CD4-positive, alpha-beta T cell treated with Interleukin-17A for 1 hour (primary cell): ENCODE results near the gene EMP1.
A peak's percentile ranks its signal among the peaks of the same experiment; 100 is the strongest.

Experiments
- DNase-seq: peaks from one replicate; pipeline ENCODE4 v3.0.0-alpha.2; 2020

EMP1 gene

GRCh38 chr12:13223941-13224340, 27.4 kb downstream of the EMP1 start:
- DNase-seq: no peak

- no peak for DNase-seq
These were observed 30.7 kb downstream of the EMP1 start for GRCh38 chr12:13227191-13227590.

GRCh38 chr12:13228579-13228978, 32.1 kb downstream of the EMP1 start:
- no peak for DNase-seq

DNA sequence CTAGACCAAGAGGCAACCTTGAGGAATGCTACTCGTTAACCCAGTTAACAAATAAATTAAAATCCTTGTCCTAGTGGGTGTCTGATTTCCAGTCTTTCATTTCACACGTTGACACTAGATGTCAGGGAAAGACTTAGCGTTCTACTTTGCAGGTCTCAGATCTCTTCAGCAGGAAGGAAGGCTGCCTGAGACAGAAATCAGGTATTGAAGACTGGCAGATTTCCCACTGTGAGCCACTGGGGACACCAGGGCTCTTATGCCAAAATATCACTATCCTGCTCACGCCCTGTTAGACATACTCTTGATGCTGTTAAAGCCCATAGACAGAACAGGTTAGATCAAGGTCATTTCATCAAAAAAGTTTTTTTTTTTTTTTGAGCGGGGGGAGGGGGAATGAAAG, 33.0 kb downstream of the EMP1 start:
- DNase-seq: no peak

GRCh38 chr12:13230500-13230899, 34.0 kb downstream of the EMP1 start:
- DNase-seq: no peak

- peak; percentile 44 for DNase-seq
These were observed 37.5 kb downstream of the EMP1 start for GRCh38 chr12:13233830-13234641.

GRCh38 chr12:13238204-13238603, 41.7 kb downstream of the EMP1 start:
- no peak for DNase-seq

DNA sequence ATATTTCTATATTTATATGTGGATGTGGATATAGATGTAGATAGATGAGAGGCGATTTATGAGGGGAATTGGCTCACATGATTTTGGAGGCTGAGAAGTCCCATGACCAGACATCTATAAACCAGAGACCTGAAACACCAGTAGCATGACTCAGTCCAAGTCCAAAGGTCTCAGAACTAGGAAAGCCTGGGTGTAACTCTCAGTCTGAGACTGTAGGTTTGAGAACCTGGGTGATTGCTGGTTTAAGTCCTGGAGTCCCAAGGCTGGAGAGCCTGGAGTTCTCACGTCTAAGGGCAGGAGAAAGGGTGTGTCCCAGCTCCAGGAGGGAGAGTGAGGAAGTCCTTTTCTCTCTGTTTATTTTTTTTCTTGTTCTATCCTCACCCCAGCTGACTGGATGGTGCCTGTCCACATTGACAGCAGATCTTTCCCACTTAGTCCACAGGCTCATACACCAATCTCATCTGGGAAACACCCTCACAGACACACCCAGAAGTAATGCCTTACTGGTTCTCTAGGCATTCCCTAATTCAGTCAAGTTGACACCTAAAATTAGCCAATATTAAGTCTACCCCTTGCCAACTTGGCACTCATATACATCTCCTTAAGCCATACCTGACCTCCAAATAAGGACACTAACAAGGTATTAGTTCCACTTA, 45.4 kb downstream of the EMP1 start:
- no peak for DNase-seq

DNA sequence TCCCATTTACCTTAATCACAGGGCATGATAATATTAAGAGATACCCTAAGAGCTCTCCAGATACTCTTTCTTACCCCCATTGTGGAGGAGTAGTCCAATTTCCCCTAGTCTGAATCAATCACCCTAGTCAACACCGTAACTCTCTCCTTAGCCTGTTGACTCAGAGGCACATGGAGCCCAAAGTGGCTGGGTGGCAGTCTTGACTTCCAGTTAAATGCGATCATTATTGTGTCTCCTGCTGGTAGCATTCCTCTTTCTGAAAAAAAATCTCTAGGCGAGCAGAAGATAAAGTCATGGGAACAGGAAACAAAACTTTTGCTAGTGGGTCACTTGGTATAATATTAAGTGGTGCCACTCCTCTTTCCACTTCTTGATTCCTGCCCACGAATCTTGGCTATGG, 46.4 kb downstream of the EMP1 start:
- DNase-seq: no peak

- no peak for DNase-seq
These were observed 47.1 kb downstream of the EMP1 start for GRCh38 chr12:13243516-13244070.

DNA sequence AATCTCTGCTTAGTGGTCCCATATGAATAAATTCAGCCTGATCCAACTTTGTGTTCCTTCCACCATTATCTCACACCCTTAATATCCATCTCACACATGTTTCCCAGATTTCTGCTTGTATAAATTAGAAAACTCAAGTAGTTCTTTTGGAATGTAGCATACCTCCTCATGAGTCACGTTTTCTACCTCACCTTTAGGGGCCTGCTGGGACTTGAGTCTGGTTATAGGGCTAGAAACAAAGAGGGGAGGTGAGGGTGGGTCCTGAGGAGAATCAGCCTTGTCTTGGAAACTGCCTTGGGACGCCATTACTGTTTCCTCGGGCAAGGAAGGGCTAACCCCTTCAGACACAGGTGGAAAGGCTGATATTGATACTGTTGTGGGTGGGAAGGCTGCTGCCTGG, 51.1 kb downstream of the EMP1 start:
- DNase-seq: no peak

GRCh38 chr12:13248964-13249363, 52.4 kb downstream of the EMP1 start:
- DNase-seq: no peak

- DNase-seq: no peak
These were observed 53.9 kb downstream of the EMP1 start for GRCh38 chr12:13250416-13250815.

- DNase-seq: no peak
These were observed 55.0 kb downstream of the EMP1 start for GRCh38 chr12:13251521-13251920.

DNA sequence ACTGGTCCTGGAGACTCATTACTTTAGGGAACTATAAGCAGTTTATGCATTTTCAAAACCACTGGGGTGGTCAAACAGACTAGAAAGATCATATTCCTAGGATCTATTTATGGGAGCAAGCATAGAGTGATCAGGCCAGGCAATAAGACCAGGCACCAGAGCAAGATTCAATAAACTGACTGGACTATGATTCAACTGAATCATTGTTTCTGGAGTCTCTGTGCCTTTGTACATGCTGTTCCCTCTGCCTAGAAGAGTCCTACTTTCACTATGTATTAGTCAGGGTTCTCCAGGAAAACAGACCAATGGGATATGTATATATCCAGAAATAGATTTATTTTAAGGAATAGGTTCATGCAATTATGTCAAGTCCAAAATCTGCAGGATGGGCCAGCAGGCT, 55.5 kb downstream of the EMP1 start:
- no peak for DNase-seq

DNA sequence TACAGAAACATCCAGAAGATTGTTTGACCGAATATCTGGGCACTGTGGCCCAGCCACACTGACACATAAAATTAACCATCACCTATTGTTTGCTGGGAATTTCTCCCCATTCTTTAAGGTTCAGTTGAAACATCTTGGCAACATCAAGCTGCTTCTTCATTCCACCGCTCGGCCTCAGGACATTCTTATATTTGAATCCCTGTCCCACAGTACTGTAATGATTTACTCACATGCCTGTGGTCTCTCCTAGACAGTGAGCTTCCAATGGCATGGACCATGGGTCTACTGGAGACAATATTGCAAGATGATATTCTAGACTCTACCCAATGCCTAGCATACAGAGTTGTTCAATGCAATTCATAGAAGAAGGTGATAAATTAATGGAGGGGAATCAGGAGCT, 56.1 kb downstream of the EMP1 start:
- no peak for DNase-seq

DNA sequence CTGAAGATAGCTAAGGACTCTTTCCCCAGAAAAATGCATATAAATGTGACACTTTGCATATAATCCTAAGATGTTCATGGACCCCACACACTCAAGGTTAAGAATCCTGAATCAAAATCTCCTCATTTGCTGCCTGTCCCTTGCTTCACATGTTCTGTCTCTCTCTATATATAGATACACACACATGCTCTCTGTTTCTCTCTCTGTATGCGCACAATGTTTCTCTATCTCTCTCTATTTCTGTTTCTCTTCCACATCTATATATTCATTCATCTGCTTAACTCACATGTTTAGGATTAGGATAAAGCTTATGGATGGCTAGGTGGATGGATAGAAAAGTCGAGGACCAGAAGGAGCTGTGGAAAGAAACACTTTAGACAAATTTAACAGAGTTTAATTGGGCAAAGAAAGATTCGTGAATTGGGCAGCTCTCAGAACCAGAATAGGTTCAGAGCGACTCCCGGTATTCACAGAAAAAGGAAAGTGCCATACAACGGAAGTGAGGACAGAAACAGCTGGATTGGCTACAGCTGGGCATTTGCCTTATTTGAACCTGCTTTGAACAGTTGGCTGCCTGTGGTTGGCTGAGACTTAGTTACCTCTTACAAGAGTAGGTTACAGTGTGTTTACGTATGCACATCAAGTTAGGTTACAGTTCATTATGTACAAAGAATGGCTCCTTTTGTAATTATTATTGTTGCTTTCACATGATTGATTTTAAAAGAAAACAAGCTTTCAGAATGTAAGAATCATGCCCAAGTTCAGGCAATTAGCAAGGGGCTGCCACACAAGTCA, 57.6 kb downstream of the EMP1 start:
- DNase-seq: no peak

DNA sequence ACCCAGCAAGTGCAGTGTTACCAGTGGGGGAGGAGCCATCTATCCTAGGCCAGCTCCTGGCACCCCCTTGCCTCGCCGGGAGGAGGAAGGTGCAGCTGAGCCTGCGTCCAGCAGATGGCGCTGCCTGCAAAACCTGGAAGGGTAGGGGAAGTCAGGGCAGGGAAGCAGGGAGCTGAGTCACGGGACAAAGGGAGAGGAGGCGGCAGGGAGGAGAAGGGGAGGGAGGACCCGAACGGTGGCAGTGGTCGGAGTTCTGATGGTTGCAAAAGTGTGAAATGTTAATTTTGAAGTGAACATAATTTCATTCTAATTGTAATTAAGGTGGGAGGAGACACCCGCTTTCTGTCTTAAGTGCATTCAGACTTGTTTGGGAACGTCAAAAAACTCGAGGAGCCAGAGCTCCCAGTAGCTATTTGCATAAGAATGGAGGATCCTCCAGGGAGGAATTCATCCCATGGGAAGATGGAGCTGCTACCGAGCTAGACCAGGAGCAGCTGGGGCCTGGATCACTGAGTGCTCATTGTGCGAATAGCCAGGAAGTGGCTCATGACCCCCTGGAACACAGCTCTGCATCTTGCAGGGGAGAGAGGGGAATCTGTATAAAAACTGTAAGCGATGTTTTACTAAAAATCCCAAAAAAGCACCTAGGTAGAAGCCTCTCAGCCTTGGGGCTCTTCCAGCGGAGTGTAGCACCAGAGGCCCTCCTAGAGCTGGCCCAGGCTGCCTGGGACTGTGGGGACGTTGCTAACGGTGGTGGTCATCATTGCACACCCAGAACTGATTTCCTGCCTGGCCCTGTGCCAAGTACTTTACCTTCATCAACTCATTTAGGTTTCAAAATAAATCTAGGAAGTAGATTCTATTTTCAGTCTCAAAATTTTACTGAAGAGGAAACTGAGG, 59.5 kb downstream of the EMP1 start:
- DNase-seq: peak; percentile 73

DNA sequence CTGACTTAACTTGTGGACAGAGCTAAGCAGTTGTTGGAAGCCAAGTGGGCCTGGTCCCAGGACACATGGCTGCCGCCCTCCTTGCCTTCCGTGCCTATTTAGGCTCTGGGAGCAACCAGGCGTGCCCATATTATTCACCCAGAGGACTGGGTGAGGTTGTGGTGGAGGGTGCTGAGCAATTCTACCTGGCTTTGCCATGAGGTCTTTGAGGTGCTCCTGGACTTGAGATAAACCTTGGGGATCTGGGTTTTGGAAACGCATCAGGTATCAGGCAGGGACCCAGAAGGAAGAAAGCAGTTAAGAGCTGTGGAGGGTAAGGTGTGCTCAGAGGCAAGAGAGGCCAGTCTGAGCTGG, 60.1 kb downstream of the EMP1 start:
- no peak for DNase-seq

- no peak for DNase-seq
These were observed 60.9 kb downstream of the EMP1 start for GRCh38 chr12:13257356-13257875.

GRCh38 chr12:13258197-13258596, 61.7 kb downstream of the EMP1 start:
- DNase-seq: no peak

DNA sequence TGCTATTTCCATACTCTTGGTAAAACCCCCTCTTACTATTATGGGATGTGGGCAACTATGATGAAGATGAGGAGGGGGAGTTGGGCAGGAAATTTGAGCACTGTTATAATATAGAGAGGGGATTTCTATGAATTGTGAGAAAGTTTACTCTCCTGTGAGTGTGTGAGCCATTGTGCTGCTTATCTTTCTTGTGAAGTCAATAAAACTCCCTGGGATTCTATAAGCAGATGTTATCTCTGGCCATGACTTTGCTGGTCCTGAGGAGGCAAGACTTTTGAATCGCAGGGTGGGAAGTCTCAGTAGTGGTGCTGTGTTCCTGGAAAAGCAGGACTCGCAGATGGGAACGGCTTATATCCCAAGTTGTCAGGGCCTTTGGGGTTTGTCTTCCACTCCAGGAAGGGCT, 62.2 kb downstream of the EMP1 start:
- no peak for DNase-seq
